ENCODE results near the gene PQBP1.

Gene PQBP1

GRCh38 chrX:48902776-48903175, 5.0 kb downstream of the PQBP1 start:
- Histone ChIP-seq H3K36me3 (ENCODE audit: control insufficient read depth, insufficient read depth, low read length) (peaks cover 35% of the 10 kb centered on the region), H3K9me3 (ENCODE audit: control insufficient read depth, insufficient read depth, low read length) (no peaks in the 10 kb centered on the region), H3K9ac (ENCODE audit: low read depth, low read length) (no peak overlapping the region), H3K4me3 (ENCODE audit: low read depth, low read length) (no peak overlapping the region), H3K4me1 (ENCODE audit: control insufficient read depth, insufficient read depth, low read length) (no peaks in the 10 kb centered on the region), H3K27me3 (ENCODE audit: control insufficient read depth, insufficient read depth, low read length) (no peaks in the 10 kb centered on the region)

GRCh38 chrX:48903290-48903689, 5.6 kb downstream of the PQBP1 start:
- no peaks in the 10 kb centered on the region for H3K9me3 ChIP-seq (ENCODE audit: control insufficient read depth, insufficient read depth, low read length)
- H3K9ac ChIP-seq (ENCODE audit: low read depth, low read length): no peak overlapping the region
- peaks cover 36% of the 10 kb centered on the region for H3K36me3 ChIP-seq (ENCODE audit: control insufficient read depth, insufficient read depth, low read length)
- H3K27me3 ChIP-seq (ENCODE audit: control insufficient read depth, insufficient read depth, low read length): no peaks in the 10 kb centered on the region
- peaks cover under 1% of the 10 kb centered on the region for H3K4me1 ChIP-seq (ENCODE audit: control insufficient read depth, insufficient read depth, low read length)
- no peak overlapping the region for H3K4me3 ChIP-seq (ENCODE audit: low read depth, low read length)

- Histone ChIP-seq H3K36me3 (ENCODE audit: control insufficient read depth, insufficient read depth, low read length) (peaks cover 38% of the 10 kb centered on the region), H3K4me3 (ENCODE audit: low read depth, low read length) (no peak overlapping the region), H3K9me3 (ENCODE audit: control insufficient read depth, insufficient read depth, low read length) (no peaks in the 10 kb centered on the region), H3K27me3 (ENCODE audit: control insufficient read depth, insufficient read depth, low read length) (no peaks in the 10 kb centered on the region), H3K9ac (ENCODE audit: low read depth, low read length) (no peak overlapping the region), H3K4me1 (ENCODE audit: control insufficient read depth, insufficient read depth, low read length) (peaks cover 3% of the 10 kb centered on the region)
Measured at GRCh38 chrX:48904180-48904579, 6.5 kb downstream of the PQBP1 start.

- peaks cover 37% of the 10 kb centered on the region for H3K36me3 ChIP-seq (ENCODE audit: control insufficient read depth, insufficient read depth, low read length)
- no peaks in the 10 kb centered on the region for H3K9me3 ChIP-seq (ENCODE audit: control insufficient read depth, insufficient read depth, low read length)
- H3K27me3 ChIP-seq (ENCODE audit: control insufficient read depth, insufficient read depth, low read length): no peaks in the 10 kb centered on the region
- no peak overlapping the region for H3K4me3 ChIP-seq (ENCODE audit: low read depth, low read length)
- no peak overlapping the region for H3K9ac ChIP-seq (ENCODE audit: low read depth, low read length)
- H3K4me1 ChIP-seq (ENCODE audit: control insufficient read depth, insufficient read depth, low read length): peaks cover 3% of the 10 kb centered on the region
Measured at GRCh38 chrX:48904626-48905025, 6.9 kb downstream of the PQBP1 start.

GRCh38 chrX:48905090-48905790, 7.5 kb downstream of the PQBP1 start:
- H3K9ac ChIP-seq (ENCODE audit: low read depth, low read length): no peak overlapping the region
- no peaks in the 10 kb centered on the region for H3K27me3 ChIP-seq (ENCODE audit: control insufficient read depth, insufficient read depth, low read length)
- H3K4me1 ChIP-seq (ENCODE audit: control insufficient read depth, insufficient read depth, low read length): peaks cover 3% of the 10 kb centered on the region
- no peak overlapping the region for H3K4me3 ChIP-seq (ENCODE audit: low read depth, low read length)
- peaks cover 39% of the 10 kb centered on the region for H3K36me3 ChIP-seq (ENCODE audit: control insufficient read depth, insufficient read depth, low read length)
- no peaks in the 10 kb centered on the region for H3K9me3 ChIP-seq (ENCODE audit: control insufficient read depth, insufficient read depth, low read length)

GRCh38 chrX:48908600-48908999, 10.9 kb downstream of the PQBP1 start:
- H3K27me3 ChIP-seq (ENCODE audit: control insufficient read depth, insufficient read depth, low read length): no peaks in the 10 kb centered on the region
- H3K9me3 ChIP-seq (ENCODE audit: control insufficient read depth, insufficient read depth, low read length): no peaks in the 10 kb centered on the region
- H3K36me3 ChIP-seq (ENCODE audit: control insufficient read depth, insufficient read depth, low read length): peaks cover 27% of the 10 kb centered on the region
- peaks cover 3% of the 10 kb centered on the region for H3K4me1 ChIP-seq (ENCODE audit: control insufficient read depth, insufficient read depth, low read length)
- no peak overlapping the region for H3K4me3 ChIP-seq (ENCODE audit: low read depth, low read length)
- no peak overlapping the region for H3K9ac ChIP-seq (ENCODE audit: low read depth, low read length)

GRCh38 chrX:48909703-48910294, 12.1 kb downstream of the PQBP1 start:
- Histone ChIP-seq H3K4me3 (ENCODE audit: low read depth, low read length) (peak overlapping the region; percentile 96), H3K27me3 (ENCODE audit: control insufficient read depth, insufficient read depth, low read length) (no peaks in the 10 kb centered on the region)

GRCh38 chrX:48910926-48911411, 13.2 kb downstream of the PQBP1 start:
- no peaks in the 10 kb centered on the region for H3K9me3 ChIP-seq (ENCODE audit: control insufficient read depth, insufficient read depth, low read length)
- peaks cover 37% of the 10 kb centered on the region for H3K36me3 ChIP-seq (ENCODE audit: control insufficient read depth, insufficient read depth, low read length)
- peaks cover 3% of the 10 kb centered on the region for H3K4me1 ChIP-seq (ENCODE audit: control insufficient read depth, insufficient read depth, low read length)
- H3K4me3 ChIP-seq (ENCODE audit: low read depth, low read length): peak overlapping the region; percentile 96
- H3K27me3 ChIP-seq (ENCODE audit: control insufficient read depth, insufficient read depth, low read length): no peaks in the 10 kb centered on the region
- peak overlapping the region; percentile 84 for H3K9ac ChIP-seq (ENCODE audit: low read depth, low read length)

More at GRCh38 chrX:48909703-48910294, 12.1 kb downstream of the PQBP1 start:
- Histone ChIP-seq H3K9ac (ENCODE audit: low read depth, low read length) (no peak overlapping the region), H3K36me3 (ENCODE audit: control insufficient read depth, insufficient read depth, low read length) (peaks cover 35% of the 10 kb centered on the region), H3K9me3 (ENCODE audit: control insufficient read depth, insufficient read depth, low read length) (no peaks in the 10 kb centered on the region), H3K4me1 (ENCODE audit: control insufficient read depth, insufficient read depth, low read length) (peaks cover 3% of the 10 kb centered on the region)

GRCh38 chrX:48911412-48912182, 13.9 kb downstream of the PQBP1 start, which contains the start of gene SLC35A2:
TSS of gene SLC35A2 (minus strand) at chrX:48911646. CDS start at chrX:48911636, 10 bp downstream.
- Histone ChIP-seq H3K4me3 (ENCODE audit: low read depth, low read length) (peak within 1 kb of the TSS; percentile 96), H3K4me1 (ENCODE audit: control insufficient read depth, insufficient read depth, low read length) (peaks cover 3% of the 10 kb centered on the region), H3K9me3 (ENCODE audit: control insufficient read depth, insufficient read depth, low read length) (no peaks in the 10 kb centered on the region), H3K27me3 (ENCODE audit: control insufficient read depth, insufficient read depth, low read length) (no peaks in the 10 kb centered on the region), H3K9ac (ENCODE audit: low read depth, low read length) (peak within 1 kb of the TSS; percentile 84), H3K36me3 (ENCODE audit: control insufficient read depth, insufficient read depth, low read length) (peaks cover 38% of the 10 kb centered on the region)

- Histone ChIP-seq H3K36me3 (ENCODE audit: control insufficient read depth, insufficient read depth, low read length) (peaks cover 45% of the 10 kb centered on the region), H3K9me3 (ENCODE audit: control insufficient read depth, insufficient read depth, low read length) (peaks cover 3% of the 10 kb centered on the region), H3K4me1 (ENCODE audit: control insufficient read depth, insufficient read depth, low read length) (no peaks in the 10 kb centered on the region), H3K4me3 (ENCODE audit: low read depth, low read length) (peak overlapping the region; percentile 10), H3K27me3 (ENCODE audit: control insufficient read depth, insufficient read depth, low read length) (no peaks in the 10 kb centered on the region), H3K9ac (ENCODE audit: low read depth, low read length) (no peak overlapping the region)
Measured at GRCh38 chrX:48913605-48914366, 16.1 kb downstream of the PQBP1 start.

Data from iPS-15b (cell line).